ENCODE results near the gene PPM1L. TPM values are rescaled to one million over a fixed set of nuclear protein-coding genes. Genes with fewer than 3 reads are reported as not detected.

The PPM1L gene
- total and polyA plus RNA-seq, 10 of the 15 experiments (the other 5 are each of a cell fraction or from before 2014, with no cell fraction given), result under 0.01 to 0.33 (median 0.06) TPM; not detected in 1

DNA sequence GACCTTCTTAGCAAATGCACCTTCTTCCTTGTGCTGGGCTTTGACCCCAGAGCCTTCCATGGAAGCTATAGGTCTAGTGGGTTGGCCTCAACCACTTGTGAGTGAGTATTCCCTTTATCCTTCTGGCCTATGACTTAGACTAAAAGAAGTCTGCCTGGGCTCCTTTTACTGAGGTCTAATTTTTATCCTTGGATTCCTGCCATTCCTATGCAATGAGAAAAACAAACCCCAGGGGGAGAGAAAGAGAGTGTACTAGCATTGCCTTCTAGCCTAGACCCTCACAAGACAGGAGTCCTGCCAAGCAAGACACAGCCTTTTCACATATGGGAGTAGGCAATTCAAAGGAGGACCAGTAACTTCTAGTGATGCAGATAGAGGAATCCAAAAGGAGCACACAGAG lies 155.4 kb downstream of the PPM1L start:
- Histone ChIP-seq H3K9me3 (replicated peaks; ENCODE audit: control insufficient read depth, insufficient read depth, low read length) (no peaks in the 10 kb centered on the region; the same call in 2 of the 3 replicates), H3K36me3 (ENCODE audit: control insufficient read depth in 2 of 2, insufficient read depth in 2 of 2, low read length in 1 of 2) (no peaks in the 10 kb centered on the region), H3K9ac (ENCODE audit: control insufficient read depth, insufficient read depth, low read length) (no peak overlapping the region), H2AFZ (ENCODE audit: control insufficient read depth, low read depth, low read length) (no peak overlapping the region), H4K20me1 (ENCODE audit: control insufficient read depth, insufficient read depth) (no peaks in the 10 kb centered on the region), H3K27me3 (replicated peaks in 1 of 2; ENCODE audit: control insufficient read depth in 2 of 2, insufficient read depth in 2 of 2, low read length in 1 of 2) (no peaks in the 10 kb centered on the region), H3K4me3 (no peak overlapping the region), H3K79me2 (ENCODE audit: control insufficient read depth, insufficient read depth, low read length) (no peaks in the 10 kb centered on the region), H3K27ac (ENCODE audit: control insufficient read depth, insufficient read depth) (no peak overlapping the region), H3K4me2 (ENCODE audit: control insufficient read depth, insufficient read depth) (no peak overlapping the region), H3K4me1 (ENCODE audit: control insufficient read depth, insufficient read depth, low read length) (no peaks in the 10 kb centered on the region)
- POLR2A ChIA-PET, result no interaction called here
- FAIRE-seq (no peak), DNase-seq (ENCODE audit: low read depth, low spot score) (no peak), ATAC-seq (no peak)
- CTCF ChIA-PET, result no interaction called here
- no TSS peak for BruUV-seq (replicated peaks)
- in situ Hi-C loops (cut with MboI) (no loop called here), intact Hi-C loops (cut with micrococcal nuclease; ENCODE audit: unreplicated experiment) (no loop called here)
- SMC1A ChIA-PET (ENCODE audit: uncharacterized antibody, unreplicated experiment), result no interaction called here
- RAD21 ChIA-PET (ENCODE audit: unreplicated experiment), result no interaction called here
- TF ChIP-seq MYB (IDR thresholded peaks at IDR 0.05; ENCODE audit: borderline replicate concordance, low read depth, low read length) (no peak), POU2F2 (IDR thresholded peaks at IDR 0.05; ENCODE audit: borderline replicate concordance, low read depth, low read length) (no peak), MXI1 (IDR thresholded peaks at IDR 0.05; ENCODE audit: low read depth, low read length) (no peak), CHD2 (IDR thresholded peaks at IDR 0.05; ENCODE audit: borderline replicate concordance, low read depth, low read length) (no peak), PRDM15 (CRISPR knock-in tag; IDR thresholded peaks at IDR 0.05) (no peak), ASH2L (IDR thresholded peaks at IDR 0.05; ENCODE audit: borderline replicate concordance, low read depth) (no peak), SMARCA5 (IDR thresholded peaks at IDR 0.05) (no peak), RELB (IDR thresholded peaks at IDR 0.05; ENCODE audit: low read depth) (no peak), STAT3 (IDR thresholded peaks at IDR 0.05; ENCODE audit: low read depth, low read length) (no peak), ZNF207 (IDR thresholded peaks at IDR 0.05; ENCODE audit: borderline replicate concordance) (no peak), IKZF2 (IDR thresholded peaks at IDR 0.05) (no peak), ETV6 (conservative IDR thresholded peaks at IDR 0.05 in 1 of 2, IDR thresholded peaks at IDR 0.05 in 1 of 2; ENCODE audit: borderline replicate concordance in 1 of 2, low read depth in 1 of 2) (no peak)
- TF ChIP-seq, protein P1, sequence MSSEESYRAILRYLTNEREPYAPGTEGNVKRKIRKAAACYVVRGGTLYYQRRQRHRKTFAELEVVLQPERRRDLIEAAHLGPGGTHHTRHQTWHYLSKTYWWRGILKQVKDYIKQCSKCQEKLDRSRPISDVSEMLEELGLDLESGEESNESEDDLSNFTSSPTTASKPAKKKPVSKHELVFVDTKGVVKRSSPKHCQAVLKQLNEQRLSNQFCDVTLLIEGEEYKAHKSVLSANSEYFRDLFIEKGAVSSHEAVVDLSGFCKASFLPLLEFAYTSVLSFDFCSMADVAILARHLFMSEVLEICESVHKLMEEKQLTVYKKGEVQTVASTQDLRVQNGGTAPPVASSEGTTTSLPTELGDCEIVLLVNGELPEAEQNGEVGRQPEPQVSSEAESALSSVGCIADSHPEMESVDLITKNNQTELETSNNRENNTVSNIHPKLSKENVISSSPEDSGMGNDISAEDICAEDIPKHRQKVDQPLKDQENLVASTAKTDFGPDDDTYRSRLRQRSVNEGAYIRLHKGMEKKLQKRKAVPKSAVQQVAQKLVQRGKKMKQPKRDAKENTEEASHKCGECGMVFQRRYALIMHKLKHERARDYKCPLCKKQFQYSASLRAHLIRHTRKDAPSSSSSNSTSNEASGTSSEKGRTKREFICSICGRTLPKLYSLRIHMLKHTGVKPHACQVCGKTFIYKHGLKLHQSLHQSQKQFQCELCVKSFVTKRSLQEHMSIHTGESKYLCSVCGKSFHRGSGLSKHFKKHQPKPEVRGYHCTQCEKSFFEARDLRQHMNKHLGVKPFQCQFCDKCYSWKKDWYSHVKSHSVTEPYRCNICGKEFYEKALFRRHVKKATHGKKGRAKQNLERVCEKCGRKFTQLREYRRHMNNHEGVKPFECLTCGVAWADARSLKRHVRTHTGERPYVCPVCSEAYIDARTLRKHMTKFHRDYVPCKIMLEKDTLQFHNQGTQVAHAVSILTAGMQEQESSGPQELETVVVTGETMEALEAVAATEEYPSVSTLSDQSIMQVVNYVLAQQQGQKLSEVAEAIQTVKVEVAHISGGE (CRISPR knock-in tag; IDR thresholded peaks at IDR 0.05), result no peak

Data from GM12878 (cell line).